NT2/D1 (cell line): ENCODE results near the gene RUNX3.

Experiments used
- DNase-seq: peaks from one replicate; pipeline ENCODE4 v3.0.0-alpha.2; 2011; ENCODE audit warnings: low read depth, low spot score
- H3K27me3 ChIP-seq: 2 replicates; pipeline ENCODE4 v1.6.0; 2011; ENCODE audit warnings: mild to moderate bottlenecking; ENCODE audit not compliant: insufficient read length, insufficient read depth
- H3K36me3 ChIP-seq: 2 replicates; pipeline ENCODE4 v1.6.1; 2011; ENCODE audit warnings: mild to moderate bottlenecking, low read length, mixed read lengths; ENCODE audit not compliant: insufficient read depth, insufficient read length
- H3K4me1 ChIP-seq: 2 replicates; pipeline ENCODE4 v1.5.1; 2011; ENCODE audit not compliant: insufficient read depth, insufficient read length
- H3K4me3 ChIP-seq: 2 replicates; pipeline ENCODE4 v1.5.1; 2011; ENCODE audit warnings: low read depth; ENCODE audit not compliant: insufficient read length
- H3K9ac ChIP-seq: 2 replicates; pipeline ENCODE4 v1.6.0; 2011; ENCODE audit warnings: low read depth; ENCODE audit not compliant: insufficient read length
- H3K9me3 ChIP-seq: 2 replicates; pipeline ENCODE4 v1.5.1; 2011; ENCODE audit warnings: mild to moderate bottlenecking, low read length; ENCODE audit not compliant: insufficient read depth
- SUZ12 ChIP-seq: IDR thresholded peaks from 2 replicates; pipeline ENCODE4 v1.6.1; 2011; ENCODE audit not compliant: insufficient read length, insufficient read depth; ENCODE audit errors: extremely low read depth
- YY1 ChIP-seq: IDR thresholded peaks from 2 replicates; pipeline ENCODE4 v1.6.1; 2011; ENCODE audit not compliant: insufficient read length, insufficient read depth
- ZNF274 ChIP-seq: IDR thresholded peaks from 2 replicates; pipeline ENCODE4 v1.6.1; 2011; ENCODE audit warnings: mild to moderate bottlenecking, low read depth, low read length

The RUNX3 gene

GRCh38 chr1:24929398-24930259, 447 bp downstream of the RUNX3 start:
- no peak for DNase-seq

GRCh38 chr1:24928689-24929397, 1.2 kb downstream of the RUNX3 start:
- Histone ChIP-seq H3K9ac (peak overlapping the region; percentile 86), H3K36me3 (peaks cover 32% of the 10 kb centered on the region), H3K4me1 (peaks cover 32% of the 10 kb centered on the region), H3K9me3 (no peaks in the 10 kb centered on the region), H3K27me3 (peaks cover 60% of the 10 kb centered on the region), H3K4me3 (peak overlapping the region; percentile 75)
- TF ChIP-seq YY1 (no peak), ZNF274 (no peak), SUZ12 (no peak)
- no peak for DNase-seq

More at GRCh38 chr1:24929398-24930259, 447 bp downstream of the RUNX3 start:
- Histone ChIP-seq H3K9ac (peak overlapping the region; percentile 86), H3K27me3 (peaks cover 64% of the 10 kb centered on the region), H3K9me3 (no peaks in the 10 kb centered on the region), H3K4me1 (peaks cover 35% of the 10 kb centered on the region), H3K36me3 (peaks cover 25% of the 10 kb centered on the region), H3K4me3 (peak overlapping the region; percentile 75)
- TF ChIP-seq YY1 (no peak), SUZ12 (no peak), ZNF274 (no peak)

GRCh38 chr1:24927988-24928688, 1.9 kb downstream of the RUNX3 start:
- Histone ChIP-seq H3K9me3 (no peaks in the 10 kb centered on the region), H3K4me3 (peak overlapping the region; percentile 75), H3K9ac (peak overlapping the region; percentile 86), H3K36me3 (peaks cover 39% of the 10 kb centered on the region), H3K27me3 (peaks cover 53% of the 10 kb centered on the region), H3K4me1 (peaks cover 33% of the 10 kb centered on the region)
- no peak for DNase-seq
- no peak for TF ChIP-seq SUZ12
- TF ChIP-seq ZNF274 = no peak
- TF ChIP-seq YY1 = no peak

- H3K36me3 ChIP-seq = peaks cover 42% of the 10 kb centered on the region
- peaks cover 30% of the 10 kb centered on the region for H3K4me1 ChIP-seq
Measured at GRCh38 chr1:24927473-24927872, 2.6 kb downstream of the RUNX3 start.

GRCh38 chr1:24926563-24927249, 3.4 kb downstream of the RUNX3 start:
- peaks cover 39% of the 10 kb centered on the region for H3K27me3 ChIP-seq
- H3K4me1 ChIP-seq = peaks cover 25% of the 10 kb centered on the region

More at GRCh38 chr1:24927473-24927872, 2.6 kb downstream of the RUNX3 start:
- Histone ChIP-seq H3K4me3 (no peak overlapping the region), H3K9ac (no peak overlapping the region), H3K9me3 (no peaks in the 10 kb centered on the region), H3K27me3 (peaks cover 46% of the 10 kb centered on the region)
- no peak for TF ChIP-seq SUZ12
- no peak for TF ChIP-seq YY1
- TF ChIP-seq ZNF274 = no peak
- DNase-seq = no peak

GRCh38 chr1:24925963-24926362, 4.1 kb downstream of the RUNX3 start:
- Histone ChIP-seq H3K9ac (no peak overlapping the region), H3K9me3 (no peaks in the 10 kb centered on the region), H3K4me1 (peaks cover 24% of the 10 kb centered on the region), H3K27me3 (peaks cover 32% of the 10 kb centered on the region), H3K4me3 (no peak overlapping the region), H3K36me3 (peaks cover 49% of the 10 kb centered on the region)
- DNase-seq = no peak
- no peak for TF ChIP-seq SUZ12
- no peak for TF ChIP-seq YY1
- no peak for TF ChIP-seq ZNF274

More at GRCh38 chr1:24926563-24927249, 3.4 kb downstream of the RUNX3 start:
- no peak for TF ChIP-seq SUZ12
- TF ChIP-seq YY1 = no peak
- TF ChIP-seq ZNF274 = no peak
- no peak for DNase-seq
- Histone ChIP-seq H3K9me3 (no peaks in the 10 kb centered on the region), H3K4me3 (no peak overlapping the region), H3K36me3 (peaks cover 42% of the 10 kb centered on the region), H3K9ac (no peak overlapping the region)
